Upper lobe of left lung (tissue), 6 donors: Measurements from ENCODE around the gene SEPTIN8. TPM values are rescaled to one million over a fixed set of nuclear protein-coding genes. Genes with fewer than 3 reads are reported as not detected.

Experiments used
- ATAC-seq, 2 donors: fragments of 200-7000 bp; cut with Tn5 transposase; one replicate each; pipeline ENCODE4 v1.9.1; 2022; ENCODE audit warnings: mild to moderate bottlenecking in 2 of 2, moderate library complexity in 2 of 2; ENCODE audit not compliant: low FRiP score in 2 of 2
- DNase-seq, 2 donors: peaks; one replicate each; pipeline ENCODE4 v3.0.0-alpha.2; 2019 to 2020
- H3K27ac ChIP-seq, 4 donors: fragments of 200-600 bp; sonication (generic); one replicate each; pipeline ENCODE4 v1.5.1; 2016 to 2019
- H3K27me3 ChIP-seq, 4 donors: fragments of 200-600 bp; sonication (generic); one replicate each; pipeline ENCODE4 v1.5.1; 2017 to 2019
- H3K36me3 ChIP-seq, 4 donors: fragments of 200-600 bp; sonication (generic); one replicate each; pipeline ENCODE4 v1.5.1; 2016 to 2019
- H3K4me1 ChIP-seq, 4 donors: fragments of 200-600 bp; sonication (generic); one replicate each; pipeline ENCODE4 v1.5.1; 2018 to 2019
- H3K4me3 ChIP-seq, 4 donors: fragments of 200-600 bp; sonication (generic); one replicate each; pipeline ENCODE4 v1.5.1; 2017 to 2019; ENCODE audit warnings: mild to moderate bottlenecking in 2 of 4, moderate library complexity in 1 of 4
- H3K9me3 ChIP-seq, 4 donors: fragments of 200-600 bp; sonication (generic); one replicate each; pipeline ENCODE4 v1.5.1; 2018 to 2019
- CTCF ChIP-seq, 6 experiments: fragments of 450-650 bp in 4 of 6; fragments of 200-600 bp in 2 of 6; sonication (generic) in 2 of 6; IDR thresholded peaks; one replicate each; pipeline ENCODE4 v1.5.1; 2016 to 2019; ENCODE audit warnings: antibody characterized with exemption in 6 of 6
- EP300 ChIP-seq, 4 donors: sonication (generic); formaldehyde crosslinking; IDR thresholded peaks; one replicate each; pipeline ENCODE4 v1.5.1; 2017; ENCODE audit warnings: antibody characterized with exemption in 4 of 4, control low read depth in 2 of 4
- POLR2A ChIP-seq, 4 donors: fragments of 450-650 bp; IDR thresholded peaks; one replicate each; pipeline ENCODE4 v1.5.1; 2016 to 2017; ENCODE audit warnings: antibody characterized with exemption in 4 of 4, mild to moderate bottlenecking in 2 of 4
- POLR2AphosphoS5 ChIP-seq, 2 donors: sonication (generic); formaldehyde crosslinking; IDR thresholded peaks; one replicate each; pipeline ENCODE4 v1.5.1; 2017; ENCODE audit warnings: antibody characterized with exemption in 2 of 2
- WGBS, 2 donors: methylation state at CpG; one replicate each; pipeline ENCODE4 v1.1.5; 2017 to 2018; 5-methylcytosine and 5-hydroxymethylcytosine counted together
- total RNA-seq, 6 donors: library from RNA; depleted of rRNA in 4 of 6; stranded (reverse); fragments of >200 nt in 4 of 6; gene quantifications; one replicate each; pipeline versions ENCODE4 v1.1.0 to v1.2.1, GENCODE V29; 2016 to 2021
- donor health status: DM: no; HTN: no; CAD: no; lungs with moderate emphysema.
- donor health status: DM: no; HTN: yes; CAD: no; lungs with severe emphysema.

Gene SEPTIN8, protein sequence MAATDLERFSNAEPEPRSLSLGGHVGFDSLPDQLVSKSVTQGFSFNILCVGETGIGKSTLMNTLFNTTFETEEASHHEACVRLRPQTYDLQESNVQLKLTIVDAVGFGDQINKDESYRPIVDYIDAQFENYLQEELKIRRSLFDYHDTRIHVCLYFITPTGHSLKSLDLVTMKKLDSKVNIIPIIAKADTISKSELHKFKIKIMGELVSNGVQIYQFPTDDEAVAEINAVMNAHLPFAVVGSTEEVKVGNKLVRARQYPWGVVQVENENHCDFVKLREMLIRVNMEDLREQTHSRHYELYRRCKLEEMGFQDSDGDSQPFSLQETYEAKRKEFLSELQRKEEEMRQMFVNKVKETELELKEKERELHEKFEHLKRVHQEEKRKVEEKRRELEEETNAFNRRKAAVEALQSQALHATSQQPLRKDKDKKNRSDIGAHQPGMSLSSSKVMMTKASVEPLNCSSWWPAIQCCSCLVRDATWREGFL
- 10 to 100 TPM; 26.3 to 41.5 (median 31.5) TPM for total RNA-seq

DNA sequence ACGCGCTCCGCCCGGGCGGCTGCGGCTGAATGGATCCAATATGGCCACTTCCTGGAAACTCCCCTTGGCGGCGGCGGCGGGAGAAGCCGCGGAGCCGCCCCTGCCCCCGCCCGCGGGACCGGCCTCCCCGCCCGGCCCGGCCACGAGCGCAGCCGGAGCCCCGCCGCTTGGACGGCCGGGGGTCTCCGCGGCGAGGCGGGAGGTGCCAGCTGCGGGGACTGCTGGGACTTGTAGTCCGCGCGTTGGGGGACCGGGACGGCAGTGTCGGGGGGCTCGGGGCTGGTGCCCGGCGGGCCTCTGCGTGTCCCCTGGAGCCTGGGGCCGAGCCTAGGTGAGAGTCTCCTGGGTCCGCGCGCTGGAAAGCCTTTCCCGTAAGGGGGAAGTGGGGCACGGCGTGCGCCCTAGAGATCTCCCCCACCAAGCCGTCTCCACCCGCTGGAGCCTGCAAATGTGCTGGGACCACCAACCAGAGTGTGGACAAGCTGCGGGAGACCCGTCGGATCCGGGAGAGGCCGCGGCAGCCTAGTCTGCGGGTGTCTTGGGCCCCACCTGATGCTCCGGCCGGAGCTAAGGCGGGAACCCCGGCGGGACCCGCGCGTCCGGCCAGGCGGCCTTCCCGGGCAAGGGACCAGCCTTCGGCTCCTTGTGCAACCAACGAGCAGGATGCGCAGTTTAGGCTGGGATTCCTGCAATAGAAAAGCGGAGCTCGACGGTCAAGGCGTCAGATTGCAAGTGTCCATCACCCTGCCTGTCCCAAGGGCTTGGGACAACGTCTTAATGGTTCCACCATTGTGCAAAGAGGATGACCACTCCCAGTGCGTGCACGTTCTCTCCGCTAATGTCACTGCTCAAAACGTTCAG, at the start of gene SEPTIN8:
Gene SEPTIN8, minus strand, starts transcription at position 31 of the 861 bp plus-strand sequence. CDS start 102 bp downstream, outside the sequence.
- H3K4me1 ChIP-seq: peaks cover 22 to 40% (median 23%) of the 10 kb centered on the region in 4 donors
- DNase-seq (peak; percentile 35 to 92), ATAC-seq (peak in 1 of 2 donors; percentile 83)
- TF ChIP-seq POLR2A (IDR thresholded peaks at IDR 0.05) (no peak), POLR2AphosphoS5 (IDR thresholded peaks at IDR 0.05) (peak in 1 of 2 donors; percentile 0), CTCF (IDR thresholded peaks at IDR 0.05) (peak in 1 of 6 experiments; percentile 25)
- no peaks in the 10 kb centered on the region for H3K9me3 ChIP-seq
- peak within 1 kb of the TSS; percentile 75 to 95 (median 87) for H3K4me3 ChIP-seq
- H3K27ac ChIP-seq: peak within 1 kb of the TSS; percentile 79 to 89 (median 84)
- WGBS, 2 donors: 1 to 12% methylated on average over 11 to 53 of the region's 82 CpGs
- H3K36me3 ChIP-seq: no peaks in the 10 kb centered on the region
- H3K27me3 ChIP-seq: no peaks in the 10 kb centered on the region

DNA sequence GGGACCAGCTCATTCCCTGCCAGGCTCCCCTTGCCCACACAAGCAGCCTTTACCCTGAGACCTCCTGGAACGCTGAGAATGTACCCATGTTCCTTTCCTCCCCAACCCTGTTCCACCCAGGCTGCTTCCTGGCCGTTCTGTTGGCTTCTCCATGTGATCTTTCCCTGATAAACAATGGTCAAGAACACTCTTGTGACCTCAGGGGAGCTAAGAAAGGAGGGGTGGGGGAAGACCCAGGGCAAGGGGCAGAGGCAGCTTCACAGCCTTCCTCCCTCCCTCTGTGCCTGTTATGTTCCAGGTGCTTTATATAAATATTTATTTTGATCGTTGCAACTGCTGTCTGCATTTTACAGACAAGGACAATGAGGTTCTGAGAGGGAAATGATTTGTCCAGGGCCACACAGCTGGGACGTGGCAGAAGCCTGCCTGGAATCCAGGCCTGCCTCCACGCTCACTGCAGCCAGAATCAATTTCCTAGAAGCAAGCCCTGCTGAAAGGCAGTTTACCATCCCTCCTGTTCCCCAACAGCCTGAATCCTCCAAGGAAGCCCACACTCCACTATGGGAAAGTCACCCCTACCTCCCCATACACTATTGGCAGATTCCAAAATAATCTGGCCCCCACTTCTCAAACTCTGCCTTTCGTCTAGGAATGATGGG, 49.5 kb upstream of the SEPTIN8 start:
- ATAC-seq: no peak
- Histone ChIP-seq H3K36me3 (peaks cover 0 to 30% (median 10%) of the 10 kb centered on the region in 4 donors), H3K27ac (peak overlapping the region; percentile 56 to 78 (median 63)), H3K27me3 (peaks cover 0 to 18% (median 2%) of the 10 kb centered on the region in 4 donors), H3K4me3 (no peak overlapping the region), H3K9me3 (no peaks in the 10 kb centered on the region), H3K4me1 (peaks cover 33 to 60% (median 40%) of the 10 kb centered on the region in 4 donors)
- DNase-seq: no peak
- TF ChIP-seq CTCF (IDR thresholded peaks at IDR 0.05) (no peak), EP300 (IDR thresholded peaks at IDR 0.05) (peak in 1 of 4 donors; percentile 53), POLR2AphosphoS5 (IDR thresholded peaks at IDR 0.05) (peak in 1 of 2 donors; percentile 72), POLR2A (IDR thresholded peaks at IDR 0.05) (no peak)
- WGBS, 2 donors: 62 to 67% methylated on average over 6 of the region's 6 CpGs

DNA sequence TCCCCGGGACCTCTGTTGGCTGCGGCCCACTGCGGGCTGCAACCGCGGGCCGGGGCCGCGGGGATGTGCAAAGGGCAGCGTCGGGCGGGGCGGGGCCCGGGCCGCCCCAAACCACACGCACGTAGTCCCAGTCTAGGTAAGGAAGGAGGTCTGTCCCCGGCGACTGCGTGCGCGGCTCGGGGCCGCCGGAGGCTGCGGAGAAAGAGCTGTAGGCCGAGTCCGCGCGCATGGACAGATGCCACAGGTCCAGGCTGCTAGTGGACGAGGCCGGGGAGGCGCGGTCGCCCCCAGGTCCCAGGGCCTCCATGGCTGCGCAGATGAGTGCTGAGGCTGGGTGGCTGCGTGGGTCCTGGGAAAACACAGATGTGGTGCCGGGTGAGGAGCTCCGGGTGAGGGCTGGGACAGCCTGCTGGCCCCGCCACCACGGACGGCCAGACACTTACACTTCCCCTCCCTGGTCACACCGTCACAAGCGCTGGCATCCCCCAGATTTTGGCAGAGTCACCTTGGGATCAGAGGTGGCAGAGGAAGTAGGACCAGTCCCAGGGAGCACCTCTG, 48.9 kb upstream of the SEPTIN8 start:
- WGBS, 2 donors: 56 to 64% methylated on average over 20 to 43 of the region's 43 CpGs
- no peaks in the 10 kb centered on the region for H3K9me3 ChIP-seq
- H3K4me3 ChIP-seq: peak overlapping the region in 3 of 4 donors; percentile 7 to 33 (median 23)
- peaks cover 0 to 16% (median 2%) of the 10 kb centered on the region in 4 donors for H3K27me3 ChIP-seq
- H3K36me3 ChIP-seq: peaks cover 0 to 30% (median 10%) of the 10 kb centered on the region in 4 donors
- H3K4me1 ChIP-seq: peaks cover 31 to 55% (median 37%) of the 10 kb centered on the region in 4 donors
- ATAC-seq (no peak), DNase-seq (no peak)
- peak overlapping the region; percentile 56 to 78 (median 63) for H3K27ac ChIP-seq
- TF ChIP-seq CTCF (IDR thresholded peaks at IDR 0.05) (no peak), POLR2AphosphoS5 (IDR thresholded peaks at IDR 0.05) (no peak), POLR2A (IDR thresholded peaks at IDR 0.05) (no peak), EP300 (IDR thresholded peaks at IDR 0.05) (no peak)
